K562 (cell line): Measurements from ENCODE around the gene PANK2. TPM values are rescaled to one million over a fixed set of nuclear protein-coding genes. Genes with fewer than 3 reads are reported as not detected.

ENCODE experiments used
- ATAC-seq: fragments of 200-7000 bp; cut with Tn5 transposase; 3 replicates; pipeline ENCODE4 v1.9.1; 2020; ENCODE audit warnings: moderate library complexity
- BruUV-seq: library from RNA; stranded (reverse); fragments of 400-500 nt; replicated peaks from 2 replicates; lab custom pipeline; 2021; lab: Mats Ljungman, UMichigan
- CTCF ChIA-PET: fragments of 300-600 bp; formaldehyde crosslinking; extraction: SDS; loops from one replicate; lab custom pipeline; 2021; ENCODE audit warnings: low intra/inter-chr PET ratio; lab: Yijun Ruan, JAX
- POLR2A ChIA-PET: fragments of 300-600, 350-650 bp; sonication (Branson Sonifier 250); formaldehyde crosslinking; extraction: SDS; loops from one replicate; lab custom pipeline; 2021; ENCODE audit warnings: antibody characterized with exemption, inconsistent platforms; lab: Yijun Ruan, JAX
- DNase-seq, 4 experiments: peaks; one replicate each; pipeline versions ENCODE4 v3.0.0 to v3.0.0-alpha.2; 2011 to 2018; ENCODE audit warnings: low spot score in 3 of 4, mixed read lengths in 3 of 4; ENCODE audit errors: extremely low read depth in 1 of 4
- FAIRE-seq: peaks from 2 replicates; lab custom pipeline; 2011; peaks lifted over from hg19 to GRCh38; lab: Jason Lieb, UNC
- H2AFZ ChIP-seq: 2 replicates; pipeline ENCODE4 v1.6.0; 2011; ENCODE audit warnings: low read depth, low read length, control low read depth, inconsistent platforms
- H3K27ac ChIP-seq: fragments of 200-600 bp; 3 replicates; pipeline ENCODE4 v1.8.0; 2011; ENCODE audit warnings: low read depth, mild to moderate bottlenecking, control low read depth, inconsistent platforms, low read length, moderate library complexity, mixed read lengths; ENCODE audit errors: extremely low read depth
- H3K27me3 ChIP-seq, 2 experiments: fragments of 300-600 bp in 1 of 2; 2 replicates in 1 of 2; 3 replicates in 1 of 2; pipeline versions ENCODE4 v1.6.0 to v1.8.0; 2011; ENCODE audit warnings: inconsistent platforms in 2 of 2, low read length in 2 of 2, mild to moderate bottlenecking in 1 of 2, mixed read lengths in 1 of 2, moderate library complexity in 1 of 2; ENCODE audit not compliant: control insufficient read depth in 2 of 2, insufficient read depth in 2 of 2
- H3K36me3 ChIP-seq: fragments of 300-600 bp; 3 replicates; pipeline ENCODE4 v1.8.0; 2011; ENCODE audit warnings: mild to moderate bottlenecking, low read length, inconsistent platforms; ENCODE audit not compliant: control insufficient read depth, insufficient read depth
- H3K4me1 ChIP-seq, 2 experiments: fragments of 200-600 bp in 1 of 2; replicated peaks in 1 of 2; 2 replicates in 1 of 2; 3 replicates in 1 of 2; pipeline versions ENCODE4 v1.5.1 to v1.8.0; 2011; ENCODE audit warnings: inconsistent platforms in 2 of 2, low read length in 2 of 2, mild to moderate bottlenecking in 1 of 2, mixed read lengths in 1 of 2, moderate library complexity in 1 of 2; ENCODE audit not compliant: control insufficient read depth in 2 of 2, insufficient read depth in 2 of 2
- H3K4me2 ChIP-seq: 2 replicates; pipeline ENCODE4 v1.6.1; 2011; ENCODE audit warnings: low read length, control low read depth, inconsistent platforms, mixed read lengths; ENCODE audit not compliant: insufficient read depth
- H3K4me3 ChIP-seq: fragments of 200-600 bp; sonication (generic), shearing (Covaris generic); 2 replicates; pipeline ENCODE4 v1.5.1; 2016; ENCODE audit warnings: control low read depth, inconsistent platforms
- H3K79me2 ChIP-seq: fragments of 200-600 bp; 3 replicates; pipeline ENCODE4 v1.8.0; 2011; ENCODE audit warnings: low read length, inconsistent platforms; ENCODE audit not compliant: control insufficient read depth, insufficient read depth
- H3K9ac ChIP-seq, 2 experiments: 2 replicates each; pipeline versions ENCODE4 v1.6.0 to v1.6.1; 2011; ENCODE audit warnings: low read depth in 2 of 2, low read length in 2 of 2, control low read depth in 1 of 2, inconsistent platforms in 1 of 2, mild to moderate bottlenecking in 1 of 2, mixed read lengths in 1 of 2; ENCODE audit not compliant: insufficient read depth in 1 of 2
- H3K9me1 ChIP-seq: one replicate; pipeline ENCODE4 v1.6.0; 2011; ENCODE audit warnings: inconsistent platforms, mild to moderate bottlenecking, low read length, moderate library complexity; ENCODE audit not compliant: control insufficient read depth, insufficient read depth
- H3K9me3 ChIP-seq: replicated peaks from 2 replicates; pipeline ENCODE4 v1.5.1; 2011; ENCODE audit warnings: low read depth, low read length, inconsistent platforms; ENCODE audit not compliant: control insufficient read depth, insufficient read depth
- H4K20me1 ChIP-seq: replicated peaks from 2 replicates; pipeline ENCODE4 v1.6.1; 2011; ENCODE audit warnings: low read length, inconsistent platforms, mixed read lengths; ENCODE audit not compliant: control insufficient read depth, insufficient read depth
- BRCA1 ChIP-seq, 2 experiments: fragments of 450-650 bp in 1 of 2; sonication (generic) in 1 of 2; formaldehyde crosslinking in 1 of 2; IDR thresholded peaks; 2 replicates each; pipeline versions ENCODE4 v1.5.0 to v1.6.1; 2017 to 2020; ENCODE audit warnings: mild to moderate bottlenecking in 1 of 2, missing genetic modification reagents in 1 of 2
- CEBPB ChIP-seq: fragments of 450-650 bp; IDR thresholded peaks from 2 replicates; pipeline ENCODE4 v1.6.1; 2016; ENCODE audit warnings: missing genetic modification characterization, missing compliant biosample characterization
- CEBPG ChIP-seq, 3 experiments: fragments of 200-800 bp in 1 of 3; sonication (Bioruptor generic) in 1 of 3; sonication (generic) in 1 of 3; formaldehyde crosslinking in 1 of 3; IDR thresholded peaks in 2 of 3; conservative IDR thresholded peaks in 1 of 3; 2 replicates each; pipeline versions ENCODE4 v1.6.1 to v1.8.0; 2016 to 2022; ENCODE audit warnings: missing compliant biosample characterization in 2 of 3, missing genetic modification characterization in 2 of 3, mild to moderate bottlenecking in 1 of 3, missing genetic modification reagents in 1 of 3
- FOS ChIP-seq: IDR thresholded peaks from 3 replicates; pipeline ENCODE4 v1.6.1; 2011; ENCODE audit not compliant: insufficient read length; ENCODE audit errors: extremely low read depth
- MAFF ChIP-seq: IDR thresholded peaks from 2 replicates; pipeline ENCODE4 v1.6.1; 2012; ENCODE audit warnings: low read length, improper control_type of control experiment
- POLR2AphosphoS2 ChIP-seq: IDR thresholded peaks from 2 replicates; pipeline ENCODE4 v1.6.1; 2012; ENCODE audit warnings: low read length, improper control_type of control experiment
- POLR2H ChIP-seq: IDR thresholded peaks from 2 replicates; pipeline ENCODE4 v1.6.1; 2016; ENCODE audit warnings: missing genetic modification characterization, low read depth, mild to moderate bottlenecking, control low read depth, missing compliant biosample characterization, moderate library complexity
- SAFB ChIP-seq: fragments of 200-400 bp; formaldehyde crosslinking; IDR thresholded peaks from 2 replicates; pipeline ENCODE4 v1.6.1; 2017; ENCODE audit warnings: low read depth, low read length, borderline replicate concordance
- SIRT6 ChIP-seq: IDR thresholded peaks from one replicate; pipeline ENCODE4 v1.6.1; 2012; ENCODE audit warnings: low read depth, mild to moderate bottlenecking, control low read depth, inconsistent platforms, low read length, moderate library complexity
- ZNF347 ChIP-seq: fragments of 450-650 bp; formaldehyde crosslinking; IDR thresholded peaks from 2 replicates; pipeline ENCODE4 v1.4.0; 2020; ENCODE audit warnings: low read depth, mild to moderate bottlenecking, moderate library complexity
- WGBS: fragments of 100-300 bp; shearing (Covaris generic); methylation state at CpG from one replicate; pipeline ENCODE4 v1.1.6; 2016; ENCODE audit warnings: low coverage, mixed read lengths; ENCODE audit not compliant: insufficient coverage; ENCODE audit errors: missing lambda C conversion rate; 5-methylcytosine and 5-hydroxymethylcytosine counted together
- in situ Hi-C: fragments of 300-500 bp; cut with MboI; formaldehyde crosslinking; loops from 4 replicates; pipeline ENCODE4 v1.15.0; 2018; ENCODE audit warnings: inconsistent platforms, mixed read lengths
- intact Hi-C: fragments of 100-400 bp; cut with micrococcal nuclease; formaldehyde crosslinking; loops from 2 replicates; pipeline ENCODE4 v1.14.2; 2022
- polyA plus RNA-seq, 8 experiments: library from polyadenylated mRNA; depleted of rRNA in 4 of 8; stranded (reverse) in 5 of 8; unstranded in 3 of 8; fragments of >200 nt; fragmentation: Nextera tagmentation in 2 of 8; fragmentation: Illumina TruSeq in 1 of 8; extraction: Ambion mirVana in 2 of 8; extraction: Trizol in 1 of 8; gene quantifications; 2 replicates each; pipeline versions ENCODE4 v1.2.1 to v1.2.3, GENCODE V29; 2011 to 2014; ENCODE audit warnings: inconsistent platforms in 1 of 8, missing spikeins in 1 of 8
- total RNA-seq, 7 experiments: library from RNA; depleted of rRNA in 6 of 7; stranded (reverse); fragments of >200 nt in 6 of 7; fragmentation: Illumina TruSeq in 2 of 7; extraction: Trizol in 2 of 7; gene quantifications; 2 replicates each; pipeline versions ENCODE4 v1.2.1 to v1.2.3, GENCODE V29; 2011 to 2021; ENCODE audit warnings: low replicate concordance in 1 of 7
- TF ChIP-seq, protein P1 (sequence below): fragments of 450-650 bp; IDR thresholded peaks from 2 replicates; pipeline ENCODE4 v1.7.1; 2018; ENCODE audit warnings: mild to moderate bottlenecking, low read depth; ENCODE audit not compliant: partially characterized antibody

The PANK2 gene
- total and polyA plus RNA-seq, 9 of the 15 experiments (the other 6 are each of a cell fraction or from before 2014, with no cell fraction given), result 14.9 to 43.5 (median 31.4) TPM

DNA sequence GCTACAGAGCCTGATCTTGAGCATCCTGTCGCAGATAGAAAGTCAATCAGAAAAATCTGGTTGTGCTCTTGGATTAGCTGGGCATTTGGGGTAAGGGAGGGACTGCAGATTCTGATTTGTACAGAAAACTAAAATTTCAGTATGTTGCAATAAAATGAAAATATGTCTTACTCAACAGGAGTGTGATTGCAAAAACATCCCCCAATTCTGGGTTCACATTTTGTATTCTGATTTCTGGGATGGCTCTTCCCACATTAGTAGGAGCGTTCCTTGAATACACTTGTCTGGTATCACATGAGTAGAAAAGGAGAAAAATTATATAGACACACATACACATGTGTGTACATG, 40.5 kb downstream of the PANK2 start:
- H3K9ac ChIP-seq, result no peak overlapping the region
- WGBS, result 96% methylated on average over 2 of the region's 2 CpGs
- no peak for FAIRE-seq
- H3K9me1 ChIP-seq, result peaks cover 4% of the 10 kb centered on the region
- ATAC-seq, result no peak
- H3K36me3 ChIP-seq, result peaks cover 39% of the 10 kb centered on the region
- intact Hi-C loops, result loop anchor here (1.0 to 10.0 kb wide), 4 partner anchors 83 to 265 kb away; no protein-coding TSS in a partner anchor
- ChIA-PET POLR2A (interaction anchor here (1.0 to 2.2 kb wide), 5 partner anchors 9 to 155 kb away, joined by 3 to 9 read pairs (median 4); no protein-coding TSS in a partner anchor), CTCF (no interaction called here)
- no peak overlapping the region for H2AFZ ChIP-seq
- H3K27ac ChIP-seq, result no peak overlapping the region
- in situ Hi-C loops, result no loop called here
- H3K4me2 ChIP-seq, result no peak overlapping the region
- H3K27me3 ChIP-seq, result no peaks in the 10 kb centered on the region
- TSS peak; percentile 26 for BruUV-seq
- no peak overlapping the region for H3K4me3 ChIP-seq
- no peaks in the 10 kb centered on the region; the same call in 2 of the 3 replicates for H3K79me2 ChIP-seq
- H4K20me1 ChIP-seq, result peaks cover 18% of the 10 kb centered on the region; the same call in 1 of the 2 replicates
- TF ChIP-seq BRCA1 (IDR thresholded peaks at IDR 0.05) (no peak), BRCA1 (CRISPR knock-in tag; IDR thresholded peaks at IDR 0.05) (no peak), CEBPB (tag) (peak; percentile 61), POLR2AphosphoS2 (peak; percentile 4; the same call in 1 of the 2 replicates), POLR2H (peak; percentile 35; the same call in 1 of the 2 replicates), ZNF347 (CRISPR knock-in tag) (no peak), SAFB (no peak), FOS (no peak), MAFF (no peak), CEBPG (CRISPR knock-in tag; IDR thresholded peaks at IDR 0.05) (0 out of 2 replicates have a peak, but pooled peaks have one; percentile 22), CEBPG (tag; conservative IDR thresholded peaks at IDR 0.05 in 1 of 2, IDR thresholded peaks at IDR 0.05 in 1 of 2) (peak; percentile 45 to 50; a peak in 2 of 4 replicates), SIRT6 (no peak)
- TF ChIP-seq, protein P1, sequence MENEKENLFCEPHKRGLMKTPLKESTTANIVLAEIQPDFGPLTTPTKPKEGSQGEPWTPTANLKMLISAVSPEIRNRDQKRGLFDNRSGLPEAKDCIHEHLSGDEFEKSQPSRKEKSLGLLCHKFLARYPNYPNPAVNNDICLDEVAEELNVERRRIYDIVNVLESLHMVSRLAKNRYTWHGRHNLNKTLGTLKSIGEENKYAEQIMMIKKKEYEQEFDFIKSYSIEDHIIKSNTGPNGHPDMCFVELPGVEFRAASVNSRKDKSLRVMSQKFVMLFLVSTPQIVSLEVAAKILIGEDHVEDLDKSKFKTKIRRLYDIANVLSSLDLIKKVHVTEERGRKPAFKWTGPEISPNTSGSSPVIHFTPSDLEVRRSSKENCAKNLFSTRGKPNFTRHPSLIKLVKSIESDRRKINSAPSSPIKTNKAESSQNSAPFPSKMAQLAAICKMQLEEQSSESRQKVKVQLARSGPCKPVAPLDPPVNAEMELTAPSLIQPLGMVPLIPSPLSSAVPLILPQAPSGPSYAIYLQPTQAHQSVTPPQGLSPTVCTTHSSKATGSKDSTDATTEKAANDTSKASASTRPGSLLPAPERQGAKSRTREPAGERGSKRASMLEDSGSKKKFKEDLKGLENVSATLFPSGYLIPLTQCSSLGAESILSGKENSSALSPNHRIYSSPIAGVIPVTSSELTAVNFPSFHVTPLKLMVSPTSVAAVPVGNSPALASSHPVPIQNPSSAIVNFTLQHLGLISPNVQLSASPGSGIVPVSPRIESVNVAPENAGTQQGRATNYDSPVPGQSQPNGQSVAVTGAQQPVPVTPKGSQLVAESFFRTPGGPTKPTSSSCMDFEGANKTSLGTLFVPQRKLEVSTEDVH, result peak; percentile 9
- no peak for DNase-seq
- peaks cover 28 to 35% of the 10 kb centered on the region in 2 experiments; a peak in 4 of 5 replicates for H3K4me1 ChIP-seq
- no peaks in the 10 kb centered on the region for H3K9me3 ChIP-seq
